SH-SY5Y (cell line): Measurements from ENCODE around the gene FBLN2.

ENCODE experiments used
- GATA2 ChIP-seq: IDR thresholded peaks from 2 replicates; pipeline ENCODE4 v1.6.1; 2011; ENCODE audit warnings: mild to moderate bottlenecking, low read depth, low read length
- GATA3 ChIP-seq: IDR thresholded peaks from 2 replicates; pipeline ENCODE4 v1.6.1; 2011; ENCODE audit warnings: low read depth, mild to moderate bottlenecking, low read length, moderate library complexity

FBLN2 gene

GRCh38 chr3:13614607-13615006 is 65.7 kb downstream of the FBLN2 start:
- TF ChIP-seq GATA2 = no peak
- TF ChIP-seq GATA3 = no peak

- TF ChIP-seq GATA2 (no peak), GATA3 (no peak)
These were observed 66.1 kb downstream of the FBLN2 start for GRCh38 chr3:13615019-13615528.

- no peak for TF ChIP-seq GATA2
- TF ChIP-seq GATA3 = no peak
These were observed 67.4 kb downstream of the FBLN2 start for GRCh38 chr3:13616359-13616758.

- TF ChIP-seq GATA2 = no peak
- no peak for TF ChIP-seq GATA3
These were observed 68.3 kb downstream of the FBLN2 start for GRCh38 chr3:13617097-13617738.

- TF ChIP-seq GATA2 (no peak), GATA3 (no peak)
These were observed 69.1 kb downstream of the FBLN2 start for GRCh38 chr3:13617981-13618380.

- TF ChIP-seq GATA3 = no peak
- no peak for TF ChIP-seq GATA2
These were observed 69.9 kb downstream of the FBLN2 start for GRCh38 chr3:13618836-13619235.

GRCh38 chr3:13619661-13620230 is 70.8 kb downstream of the FBLN2 start:
- no peak for TF ChIP-seq GATA2

GRCh38 chr3:13620281-13620680 is 71.4 kb downstream of the FBLN2 start:
- TF ChIP-seq GATA2 = no peak
- TF ChIP-seq GATA3 = no peak

- TF ChIP-seq GATA2 (no peak), GATA3 (no peak)
These were observed 71.9 kb downstream of the FBLN2 start for GRCh38 chr3:13620776-13621365.

GRCh38 chr3:13621381-13622221 is 72.7 kb downstream of the FBLN2 start:
- TF ChIP-seq GATA2 (no peak), GATA3 (no peak)

GRCh38 chr3:13622356-13622755 is 73.4 kb downstream of the FBLN2 start:
- TF ChIP-seq GATA2 (no peak), GATA3 (no peak)

GRCh38 chr3:13623101-13623654 is 74.3 kb downstream of the FBLN2 start:
- TF ChIP-seq GATA2 = no peak
- TF ChIP-seq GATA3 = no peak

- TF ChIP-seq GATA3 (no peak), GATA2 (no peak)
These were observed 75.1 kb downstream of the FBLN2 start for GRCh38 chr3:13624021-13624420.

GRCh38 chr3:13624671-13625125 is 75.8 kb downstream of the FBLN2 start:
- TF ChIP-seq GATA2 (no peak), GATA3 (no peak)
